Cardiac fibroblast (primary cell): ENCODE data around the gene TMC3.

ENCODE experiments used
- DNase-seq, 2 donors: peaks; one replicate each; pipeline versions ENCODE4 v3.0.0 to v3.0.0-alpha.2; 2010; ENCODE audit warnings: low read depth in 2 of 2
- H3K4me3 ChIP-seq, 2 donors: replicated peaks in 1 of 2; 1 replicate in 1 of 2; 2 replicates in 1 of 2; pipeline ENCODE4 v1.5.1; 2011; ENCODE audit warnings: low read depth in 2 of 2, low read length in 2 of 2, mild to moderate bottlenecking in 2 of 2, moderate library complexity in 1 of 2
- TF ChIP-seq, protein P1 (sequence below): IDR thresholded peaks from one replicate; pipeline ENCODE4 v1.5.1; 2011; ENCODE audit warnings: low read depth, mild to moderate bottlenecking, low read length, inconsistent platforms

Gene TMC3

DNA sequence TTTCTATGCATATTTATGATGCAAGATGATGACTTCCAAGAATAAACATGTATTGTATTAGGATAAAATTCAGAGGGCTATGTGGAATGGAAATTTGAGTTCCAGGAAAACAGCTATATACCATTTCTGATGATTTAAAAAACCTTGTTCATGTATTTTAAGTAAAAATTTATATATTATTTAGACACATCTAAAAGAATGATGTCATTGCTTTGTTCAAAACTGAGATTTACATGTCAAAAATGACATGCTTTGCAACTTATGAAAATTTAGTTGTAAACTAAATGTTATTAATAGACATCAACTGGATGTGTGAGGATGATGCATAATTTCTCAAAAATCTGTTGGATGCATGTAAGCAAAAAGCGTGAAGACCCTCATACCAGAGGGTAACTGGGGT lies 52.3 kb downstream of the TMC3 start:
- TF ChIP-seq, protein P1, sequence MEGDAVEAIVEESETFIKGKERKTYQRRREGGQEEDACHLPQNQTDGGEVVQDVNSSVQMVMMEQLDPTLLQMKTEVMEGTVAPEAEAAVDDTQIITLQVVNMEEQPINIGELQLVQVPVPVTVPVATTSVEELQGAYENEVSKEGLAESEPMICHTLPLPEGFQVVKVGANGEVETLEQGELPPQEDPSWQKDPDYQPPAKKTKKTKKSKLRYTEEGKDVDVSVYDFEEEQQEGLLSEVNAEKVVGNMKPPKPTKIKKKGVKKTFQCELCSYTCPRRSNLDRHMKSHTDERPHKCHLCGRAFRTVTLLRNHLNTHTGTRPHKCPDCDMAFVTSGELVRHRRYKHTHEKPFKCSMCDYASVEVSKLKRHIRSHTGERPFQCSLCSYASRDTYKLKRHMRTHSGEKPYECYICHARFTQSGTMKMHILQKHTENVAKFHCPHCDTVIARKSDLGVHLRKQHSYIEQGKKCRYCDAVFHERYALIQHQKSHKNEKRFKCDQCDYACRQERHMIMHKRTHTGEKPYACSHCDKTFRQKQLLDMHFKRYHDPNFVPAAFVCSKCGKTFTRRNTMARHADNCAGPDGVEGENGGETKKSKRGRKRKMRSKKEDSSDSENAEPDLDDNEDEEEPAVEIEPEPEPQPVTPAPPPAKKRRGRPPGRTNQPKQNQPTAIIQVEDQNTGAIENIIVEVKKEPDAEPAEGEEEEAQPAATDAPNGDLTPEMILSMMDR, result no peak
- no peak overlapping the region for H3K4me3 ChIP-seq
- DNase-seq, result no peak

DNA sequence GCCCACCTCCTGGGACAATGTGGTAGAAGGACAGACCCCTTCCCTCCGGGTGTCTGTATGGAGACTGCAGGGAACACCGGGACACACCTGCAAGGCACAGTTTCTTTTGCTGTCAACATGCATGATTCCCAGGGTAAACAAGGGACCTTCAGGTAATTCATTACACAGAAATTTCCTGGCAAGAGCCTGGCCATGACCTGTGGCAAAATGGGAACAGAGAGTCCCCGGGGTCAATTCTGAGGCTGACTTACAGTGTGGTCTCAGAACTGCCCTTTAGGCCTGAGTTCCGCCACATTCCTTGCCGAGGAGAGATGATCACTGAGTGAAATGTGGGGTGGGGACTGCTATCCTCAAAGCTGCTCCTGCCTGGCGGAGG lies 56.4 kb downstream of the TMC3 start:
- no peak overlapping the region for H3K4me3 ChIP-seq
- TF ChIP-seq, protein P1, result no peak
- DNase-seq, result no peak

DNA sequence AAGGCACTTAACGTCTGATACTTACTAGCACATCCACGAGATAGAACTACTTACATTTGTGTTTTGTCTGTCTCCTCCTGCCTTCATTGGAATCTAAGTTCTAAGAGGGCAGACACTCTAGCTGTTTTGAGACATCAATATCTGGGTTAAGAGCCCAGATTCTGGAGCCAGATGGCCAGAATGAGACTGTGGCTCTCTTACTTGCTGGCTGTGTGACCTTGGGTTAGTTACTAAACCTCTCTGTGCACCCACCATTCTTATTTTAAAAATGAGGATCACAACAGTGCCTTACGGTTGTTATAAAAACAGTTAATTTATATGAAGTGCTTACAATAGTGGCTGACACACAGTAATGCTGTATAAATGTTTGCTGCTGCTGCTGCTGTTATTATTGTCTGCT lies 57.7 kb downstream of the TMC3 start:
- TF ChIP-seq, protein P1, result no peak
- DNase-seq, result no peak

DNA sequence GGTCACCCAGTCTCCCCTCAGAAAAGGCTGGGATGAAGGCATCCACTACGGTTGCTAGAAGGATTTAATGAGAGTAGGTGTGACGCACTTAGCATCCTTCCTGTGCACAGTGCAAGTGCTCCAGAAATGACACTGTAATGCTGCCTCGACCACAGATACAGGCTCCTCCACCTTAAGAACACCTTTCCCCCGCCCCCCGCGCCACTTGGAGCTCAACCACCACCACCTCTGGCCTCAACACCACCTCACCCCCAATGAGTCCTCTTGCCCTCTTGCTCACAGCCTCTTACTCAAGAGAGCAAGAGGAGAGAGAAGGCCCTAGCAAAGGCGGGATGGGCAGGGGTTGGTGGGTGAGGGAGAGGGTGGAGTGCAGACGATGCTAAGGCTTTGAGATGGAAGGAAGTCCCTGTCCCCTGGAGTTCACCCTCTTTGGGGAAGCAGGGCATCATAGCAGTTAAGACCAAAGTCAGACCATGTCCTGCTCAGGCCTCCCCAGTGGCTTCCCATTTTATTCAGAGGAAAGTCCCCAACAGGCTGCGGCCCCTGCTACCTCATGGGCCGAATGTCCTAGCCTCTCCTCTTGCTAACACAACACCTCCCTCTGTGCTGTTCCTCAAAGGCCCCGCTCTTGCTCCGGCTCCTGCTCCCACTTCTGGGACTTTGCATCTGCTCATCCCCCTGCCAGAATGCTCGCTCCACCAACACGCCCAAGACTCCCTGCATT lies 58.4 kb downstream of the TMC3 start:
- DNase-seq, result no peak
- no peak overlapping the region for H3K4me3 ChIP-seq
- TF ChIP-seq, protein P1, result no peak

More for the DNA sequence above, 57.7 kb downstream of the TMC3 start:
- no peak overlapping the region for H3K4me3 ChIP-seq

DNA sequence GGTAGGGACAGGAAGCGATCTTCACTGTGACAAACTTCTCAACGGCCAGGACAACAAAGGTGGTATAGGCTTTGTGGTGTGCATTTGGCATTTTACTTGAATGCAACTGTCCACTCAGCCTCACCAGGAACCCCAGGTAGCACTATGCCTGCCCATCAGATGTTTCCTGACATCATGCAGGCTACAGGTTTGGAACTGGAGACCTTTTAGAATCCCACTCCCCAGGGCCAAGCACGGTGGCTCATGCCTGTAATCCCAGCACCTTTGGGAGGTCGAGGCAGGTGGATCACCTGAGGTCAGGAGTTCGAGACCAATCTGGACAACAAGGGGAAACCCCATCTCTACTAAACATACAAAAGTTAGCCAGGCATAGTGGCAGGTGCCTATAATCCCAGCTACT lies 59.6 kb downstream of the TMC3 start:
- TF ChIP-seq, protein P1, result no peak
- no peak for DNase-seq
- no peak overlapping the region for H3K4me3 ChIP-seq

DNA sequence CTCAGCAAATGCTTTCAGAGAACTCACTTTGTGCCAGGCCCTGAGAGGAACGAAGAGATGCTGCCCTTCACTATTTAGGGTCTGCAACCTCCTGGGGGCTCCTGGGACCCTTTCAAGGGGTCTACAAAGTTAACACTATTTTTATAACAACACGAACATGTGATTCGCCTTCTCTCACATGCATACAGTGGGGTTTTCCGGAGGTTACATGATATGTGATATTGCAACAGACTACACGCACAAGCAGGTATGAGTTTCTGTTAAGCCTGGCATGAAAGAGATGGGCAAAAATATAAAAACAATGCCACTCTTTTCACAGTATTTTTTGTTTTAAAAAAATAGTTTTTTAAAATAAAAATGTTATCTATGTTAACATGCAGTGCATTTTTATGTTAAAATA lies 60.3 kb downstream of the TMC3 start:
- TF ChIP-seq, protein P1, result no peak
- no peak overlapping the region for H3K4me3 ChIP-seq
- no peak for DNase-seq
